Subcutaneous adipose tissue (tissue), 4 donors: ENCODE results near the gene NYNRIN. TPM values are rescaled to one million over a fixed set of nuclear protein-coding genes. Genes with fewer than 3 reads are reported as not detected.

Experiments used
- total RNA-seq, 4 donors: library from RNA; depleted of rRNA; stranded (reverse); fragments of >200 nt; gene quantifications; one replicate each; pipeline ENCODE4 v1.1.0, GENCODE V29; 2016
- TF ChIP-seq, protein P1 (sequence below): fragments of 450-650 bp; IDR thresholded peaks from one replicate; pipeline ENCODE4 v1.5.1; 2016; ENCODE audit warnings: low read depth, mild to moderate bottlenecking, control low read depth, antibody characterized with exemption, moderate library complexity

The NYNRIN gene
- total RNA-seq, 4 donors from 2014 or later = 4.7 to 14.5 (median 7.8) TPM

DNA sequence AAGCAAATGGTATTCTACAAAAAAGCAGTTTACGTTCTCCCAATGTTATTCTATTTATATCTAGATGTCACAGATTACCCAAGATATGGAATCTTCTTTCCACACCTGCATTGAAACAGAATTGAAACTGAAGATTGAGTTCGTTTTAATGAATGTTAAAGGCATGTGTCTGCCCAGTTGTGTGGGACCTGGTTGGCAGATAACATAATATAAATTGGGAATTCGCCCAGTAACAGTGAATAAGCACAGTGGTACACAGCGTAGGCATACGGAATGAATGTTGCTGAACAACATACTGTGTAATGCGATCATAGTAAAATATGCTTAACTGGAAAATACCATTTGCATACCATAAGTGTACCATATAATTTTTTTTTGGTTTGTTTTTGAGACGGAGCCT lies 35.2 kb downstream of the NYNRIN start:
- TF ChIP-seq, protein P1, sequence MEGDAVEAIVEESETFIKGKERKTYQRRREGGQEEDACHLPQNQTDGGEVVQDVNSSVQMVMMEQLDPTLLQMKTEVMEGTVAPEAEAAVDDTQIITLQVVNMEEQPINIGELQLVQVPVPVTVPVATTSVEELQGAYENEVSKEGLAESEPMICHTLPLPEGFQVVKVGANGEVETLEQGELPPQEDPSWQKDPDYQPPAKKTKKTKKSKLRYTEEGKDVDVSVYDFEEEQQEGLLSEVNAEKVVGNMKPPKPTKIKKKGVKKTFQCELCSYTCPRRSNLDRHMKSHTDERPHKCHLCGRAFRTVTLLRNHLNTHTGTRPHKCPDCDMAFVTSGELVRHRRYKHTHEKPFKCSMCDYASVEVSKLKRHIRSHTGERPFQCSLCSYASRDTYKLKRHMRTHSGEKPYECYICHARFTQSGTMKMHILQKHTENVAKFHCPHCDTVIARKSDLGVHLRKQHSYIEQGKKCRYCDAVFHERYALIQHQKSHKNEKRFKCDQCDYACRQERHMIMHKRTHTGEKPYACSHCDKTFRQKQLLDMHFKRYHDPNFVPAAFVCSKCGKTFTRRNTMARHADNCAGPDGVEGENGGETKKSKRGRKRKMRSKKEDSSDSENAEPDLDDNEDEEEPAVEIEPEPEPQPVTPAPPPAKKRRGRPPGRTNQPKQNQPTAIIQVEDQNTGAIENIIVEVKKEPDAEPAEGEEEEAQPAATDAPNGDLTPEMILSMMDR = no peak

DNA sequence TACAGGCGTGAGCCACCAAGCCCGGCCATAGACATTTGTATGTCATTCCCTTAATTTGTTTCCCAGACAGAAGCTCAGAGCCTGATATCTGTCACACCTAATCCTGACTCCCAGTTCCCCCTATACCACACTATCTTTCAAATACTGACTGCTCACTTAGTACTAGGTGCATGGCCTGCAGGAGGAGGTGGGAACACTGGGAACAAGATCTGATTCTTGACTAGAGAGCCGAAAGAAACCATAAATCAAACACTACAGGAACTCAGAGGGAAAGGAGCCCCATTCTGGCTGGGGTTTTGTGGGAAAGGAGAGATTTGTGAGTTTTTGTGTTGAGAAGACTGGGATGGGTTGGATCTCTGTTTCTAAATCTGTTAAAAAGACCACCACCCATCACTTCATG lies 35.9 kb downstream of the NYNRIN start:
- TF ChIP-seq, protein P1 = no peak

GRCh38 chr14:24435192-24435810 lies 36.5 kb downstream of the NYNRIN start:
- TF ChIP-seq, protein P1 = no peak

DNA sequence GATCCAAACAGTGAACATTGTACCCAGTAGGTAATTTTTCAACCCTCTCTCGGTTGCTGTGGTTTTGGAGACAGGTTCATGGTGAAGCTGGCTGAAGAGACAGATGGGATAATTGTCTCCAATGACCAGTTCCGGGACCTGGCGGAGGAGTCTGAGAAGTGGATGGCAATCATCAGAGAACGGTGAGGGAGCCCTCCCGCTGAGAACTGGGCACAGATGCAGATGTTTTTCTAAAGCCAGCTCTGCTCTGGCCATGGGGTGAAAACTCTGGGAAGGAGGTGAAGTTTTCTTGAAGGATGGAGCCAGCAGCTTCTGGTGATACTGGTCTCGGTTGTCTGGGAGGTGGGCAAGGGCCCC lies 37.2 kb downstream of the NYNRIN start:
- TF ChIP-seq, protein P1 = no peak

DNA sequence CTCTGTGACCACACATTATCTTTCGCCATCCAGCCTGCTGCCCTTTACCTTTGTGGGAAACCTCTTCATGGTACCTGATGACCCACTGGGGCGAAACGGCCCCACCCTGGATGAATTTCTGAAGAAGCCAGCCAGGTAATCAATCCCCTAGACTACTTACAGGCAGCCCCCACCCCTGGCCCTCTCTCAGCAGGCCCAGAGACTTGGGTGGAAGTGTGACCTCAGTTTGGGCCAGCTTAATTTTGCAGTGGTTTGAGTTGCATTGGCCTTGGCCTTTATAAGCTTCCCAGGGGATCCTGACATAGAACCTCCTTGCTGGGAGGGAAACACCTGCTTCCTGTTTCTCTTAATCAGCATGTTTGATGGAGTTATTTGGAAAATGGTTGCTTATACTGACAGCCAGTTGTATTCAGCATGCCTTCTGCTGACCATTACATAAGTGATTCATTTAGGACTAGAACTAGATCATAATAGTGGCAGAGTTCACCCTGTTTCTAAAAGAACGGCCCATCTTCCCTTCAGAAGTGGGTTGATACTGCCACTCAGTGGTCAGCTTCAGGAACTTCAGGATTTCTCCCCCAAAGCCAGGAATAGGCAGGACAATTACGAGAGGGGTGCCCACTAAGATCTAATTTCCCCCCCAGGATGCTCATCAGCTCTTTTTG lies 37.7 kb downstream of the NYNRIN start:
- TF ChIP-seq, protein P1 = no peak

GRCh38 chr14:24437020-24437735 lies 38.4 kb downstream of the NYNRIN start:
- TF ChIP-seq, protein P1 = no peak

GRCh38 chr14:24437736-24438067 lies 38.9 kb downstream of the NYNRIN start:
- TF ChIP-seq, protein P1 = no peak
